Thyroid gland (tissue), 4 donors: ENCODE measurements around the gene TMEM59L.

ENCODE experiments used
- CTCF ChIP-seq, 6 experiments: fragments of 200-600 bp in 3 of 6; fragments of 450-650 bp in 3 of 6; sonication (generic) in 3 of 6; IDR thresholded peaks; one replicate each; pipeline ENCODE4 v1.5.1; 2016 to 2019; ENCODE audit warnings: antibody characterized with exemption in 6 of 6, mild to moderate bottlenecking in 2 of 6, inconsistent platforms in 1 of 6, moderate library complexity in 1 of 6
- POLR2A ChIP-seq, 2 donors: fragments of 450-650 bp; IDR thresholded peaks; one replicate each; pipeline ENCODE4 v1.6.1; 2017; ENCODE audit warnings: antibody characterized with exemption in 2 of 2, mild to moderate bottlenecking in 2 of 2, moderate library complexity in 1 of 2

GRCh38 chr19:18606281-18607225 lies 6.1 kb upstream of the TMEM59L start, which contains the start of gene CRLF1:
- TF ChIP-seq CTCF (IDR thresholded peaks at IDR 0.05) = no peak
- no peak for TF ChIP-seq POLR2A (IDR thresholded peaks at IDR 0.05)
